Measurements from ENCODE around the gene SEC14L5. TPM values are rescaled to one million over a fixed set of nuclear protein-coding genes. Genes with fewer than 3 reads are reported as not detected.

The SEC14L5 gene
- total RNA-seq, 1 donor from 2014 or later = 3.1 TPM

GRCh38 chr16:4988647-4989046 lies 30.5 kb downstream of the SEC14L5 start:
- H3K4me3 Mint-ChIP-seq (ENCODE audit: unreplicated experiment) = no peak overlapping the region
- no peaks in the 10 kb centered on the region for H3K4me1 Mint-ChIP-seq (ENCODE audit: low read depth, unreplicated experiment)
- DNase-seq = no peak
- peaks cover 13% of the 10 kb centered on the region for H3K27me3 Mint-ChIP-seq (ENCODE audit: unreplicated experiment)
- no peaks in the 10 kb centered on the region for H3K36me3 Mint-ChIP-seq (ENCODE audit: unreplicated experiment)
- no peak overlapping the region for H3K27ac Mint-ChIP-seq (ENCODE audit: unreplicated experiment)
- no peak for TF ChIP-seq CTCF (IDR thresholded peaks at IDR 0.05; ENCODE audit: partially characterized antibody, unreplicated experiment)
- no peaks in the 10 kb centered on the region for H3K9me3 Mint-ChIP-seq (ENCODE audit: unreplicated experiment)

- H3K36me3 Mint-ChIP-seq (ENCODE audit: unreplicated experiment) = no peaks in the 10 kb centered on the region
- no peak for TF ChIP-seq CTCF (IDR thresholded peaks at IDR 0.05; ENCODE audit: partially characterized antibody, unreplicated experiment)
- no peaks in the 10 kb centered on the region for H3K4me1 Mint-ChIP-seq (ENCODE audit: low read depth, unreplicated experiment)
- no peak for DNase-seq
- no peak overlapping the region for H3K27ac Mint-ChIP-seq (ENCODE audit: unreplicated experiment)
- no peak overlapping the region for H3K4me3 Mint-ChIP-seq (ENCODE audit: unreplicated experiment)
- no peaks in the 10 kb centered on the region for H3K9me3 Mint-ChIP-seq (ENCODE audit: unreplicated experiment)
- peaks cover 13% of the 10 kb centered on the region for H3K27me3 Mint-ChIP-seq (ENCODE audit: unreplicated experiment)
These were observed 31.4 kb downstream of the SEC14L5 start for GRCh38 chr16:4989391-4990006.

- H3K27me3 Mint-ChIP-seq (ENCODE audit: unreplicated experiment) = peaks cover 13% of the 10 kb centered on the region
- H3K36me3 Mint-ChIP-seq (ENCODE audit: unreplicated experiment) = peaks cover 4% of the 10 kb centered on the region
These were observed 32.3 kb downstream of the SEC14L5 start for GRCh38 chr16:4990415-4990814.

GRCh38 chr16:4991754-4992153 lies 33.6 kb downstream of the SEC14L5 start:
- Mint-ChIP-seq H3K4me3 (ENCODE audit: unreplicated experiment) (no peak overlapping the region), H3K27ac (ENCODE audit: unreplicated experiment) (no peak overlapping the region), H3K9me3 (ENCODE audit: unreplicated experiment) (no peaks in the 10 kb centered on the region), H3K4me1 (ENCODE audit: low read depth, unreplicated experiment) (no peaks in the 10 kb centered on the region), H3K36me3 (ENCODE audit: unreplicated experiment) (peaks cover 4% of the 10 kb centered on the region), H3K27me3 (ENCODE audit: unreplicated experiment) (peaks cover 12% of the 10 kb centered on the region)
- TF ChIP-seq CTCF (IDR thresholded peaks at IDR 0.05; ENCODE audit: partially characterized antibody, unreplicated experiment) = no peak
- no peak for DNase-seq

More at GRCh38 chr16:4990415-4990814, 32.3 kb downstream of the SEC14L5 start:
- no peak for TF ChIP-seq CTCF (IDR thresholded peaks at IDR 0.05; ENCODE audit: partially characterized antibody, unreplicated experiment)
- H3K27ac Mint-ChIP-seq (ENCODE audit: unreplicated experiment) = no peak overlapping the region
- H3K4me3 Mint-ChIP-seq (ENCODE audit: unreplicated experiment) = no peak overlapping the region
- no peaks in the 10 kb centered on the region for H3K4me1 Mint-ChIP-seq (ENCODE audit: low read depth, unreplicated experiment)
- no peak for DNase-seq
- no peaks in the 10 kb centered on the region for H3K9me3 Mint-ChIP-seq (ENCODE audit: unreplicated experiment)

GRCh38 chr16:4994719-4995434 lies 36.7 kb downstream of the SEC14L5 start:
- no peak for DNase-seq
- Mint-ChIP-seq H3K27me3 (ENCODE audit: unreplicated experiment) (no peaks in the 10 kb centered on the region), H3K9me3 (ENCODE audit: unreplicated experiment) (no peaks in the 10 kb centered on the region), H3K36me3 (ENCODE audit: unreplicated experiment) (peaks cover 4% of the 10 kb centered on the region), H3K4me3 (ENCODE audit: unreplicated experiment) (no peak overlapping the region), H3K27ac (ENCODE audit: unreplicated experiment) (no peak overlapping the region), H3K4me1 (ENCODE audit: low read depth, unreplicated experiment) (no peaks in the 10 kb centered on the region)
- TF ChIP-seq CTCF (IDR thresholded peaks at IDR 0.05; ENCODE audit: partially characterized antibody, unreplicated experiment) = no peak
